Erythroblast (primary cell): ENCODE measurements around the gene HINFP.

ENCODE experiments used
- DNase-seq, 2 experiments: peaks; one replicate each; lab custom pipeline; 2025; lab: John Stamatoyannopoulos, UW
- GATA1 ChIP-seq: IDR thresholded peaks from 2 replicates; pipeline ENCODE4 v1.6.1; 2011; ENCODE audit warnings: low read depth, mild to moderate bottlenecking, control low read depth, low read length, moderate library complexity
- POLR2A ChIP-seq: IDR thresholded peaks from 2 replicates; pipeline ENCODE4 v1.6.1; 2011; ENCODE audit warnings: mild to moderate bottlenecking, low read length

Gene HINFP, protein sequence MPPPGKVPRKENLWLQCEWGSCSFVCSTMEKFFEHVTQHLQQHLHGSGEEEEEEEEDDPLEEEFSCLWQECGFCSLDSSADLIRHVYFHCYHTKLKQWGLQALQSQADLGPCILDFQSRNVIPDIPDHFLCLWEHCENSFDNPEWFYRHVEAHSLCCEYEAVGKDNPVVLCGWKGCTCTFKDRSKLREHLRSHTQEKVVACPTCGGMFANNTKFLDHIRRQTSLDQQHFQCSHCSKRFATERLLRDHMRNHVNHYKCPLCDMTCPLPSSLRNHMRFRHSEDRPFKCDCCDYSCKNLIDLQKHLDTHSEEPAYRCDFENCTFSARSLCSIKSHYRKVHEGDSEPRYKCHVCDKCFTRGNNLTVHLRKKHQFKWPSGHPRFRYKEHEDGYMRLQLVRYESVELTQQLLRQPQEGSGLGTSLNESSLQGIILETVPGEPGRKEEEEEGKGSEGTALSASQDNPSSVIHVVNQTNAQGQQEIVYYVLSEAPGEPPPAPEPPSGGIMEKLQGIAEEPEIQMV

DNA sequence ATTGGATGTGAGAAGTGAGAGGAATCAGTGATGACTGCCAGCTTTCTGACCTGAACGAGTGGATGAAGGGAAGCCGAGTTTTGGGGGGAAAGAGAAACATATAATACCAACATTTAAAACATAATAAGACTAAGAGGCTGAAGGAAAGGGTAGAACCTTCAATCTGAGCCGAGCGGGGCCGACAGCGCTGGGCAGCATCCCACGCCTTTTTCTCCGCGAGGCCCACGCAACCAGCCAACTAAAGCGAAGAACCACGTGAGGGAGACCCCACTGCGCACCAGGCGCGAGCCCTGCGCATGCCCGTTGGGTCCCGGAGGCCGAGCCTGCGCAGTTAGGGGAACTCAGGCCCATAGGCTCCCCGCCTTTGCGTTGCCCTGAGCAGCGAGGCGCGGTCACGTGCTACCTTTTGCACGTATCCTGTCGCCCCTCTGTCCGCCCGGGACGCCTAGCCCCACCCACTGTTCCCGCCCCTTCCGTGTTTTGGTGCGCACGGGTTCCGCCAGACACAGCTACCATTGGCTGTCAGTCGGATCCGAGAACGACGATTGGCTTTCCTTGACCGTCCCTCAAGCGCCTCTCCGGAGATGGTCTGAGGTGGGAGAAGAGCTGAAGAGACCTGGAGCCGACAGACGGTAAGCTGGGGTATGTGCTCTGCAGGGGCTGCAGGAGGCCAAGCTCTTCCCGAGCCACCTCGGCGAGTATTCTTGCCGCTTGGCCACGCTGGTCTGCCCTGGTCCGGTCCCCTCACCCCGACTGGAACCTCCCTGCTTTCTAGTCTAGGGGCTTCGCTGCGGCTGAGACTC lies at the start of gene HINFP:
Gene HINFP (plus strand): TSS at position 573 of the 803 bp plus-strand sequence. CDS start 5,365 bp downstream, outside the sequence.
- peak; percentile 99 for DNase-seq

GRCh38 chr11:119077839-119078238 lies 43.5 kb upstream of the HINFP start:
- DNase-seq: no peak
- TF ChIP-seq GATA1: no peak
- TF ChIP-seq POLR2A: no peak

More for the DNA sequence above, at the start of gene HINFP:
- TF ChIP-seq GATA1 (no peak), POLR2A (peak; percentile 85)

DNA sequence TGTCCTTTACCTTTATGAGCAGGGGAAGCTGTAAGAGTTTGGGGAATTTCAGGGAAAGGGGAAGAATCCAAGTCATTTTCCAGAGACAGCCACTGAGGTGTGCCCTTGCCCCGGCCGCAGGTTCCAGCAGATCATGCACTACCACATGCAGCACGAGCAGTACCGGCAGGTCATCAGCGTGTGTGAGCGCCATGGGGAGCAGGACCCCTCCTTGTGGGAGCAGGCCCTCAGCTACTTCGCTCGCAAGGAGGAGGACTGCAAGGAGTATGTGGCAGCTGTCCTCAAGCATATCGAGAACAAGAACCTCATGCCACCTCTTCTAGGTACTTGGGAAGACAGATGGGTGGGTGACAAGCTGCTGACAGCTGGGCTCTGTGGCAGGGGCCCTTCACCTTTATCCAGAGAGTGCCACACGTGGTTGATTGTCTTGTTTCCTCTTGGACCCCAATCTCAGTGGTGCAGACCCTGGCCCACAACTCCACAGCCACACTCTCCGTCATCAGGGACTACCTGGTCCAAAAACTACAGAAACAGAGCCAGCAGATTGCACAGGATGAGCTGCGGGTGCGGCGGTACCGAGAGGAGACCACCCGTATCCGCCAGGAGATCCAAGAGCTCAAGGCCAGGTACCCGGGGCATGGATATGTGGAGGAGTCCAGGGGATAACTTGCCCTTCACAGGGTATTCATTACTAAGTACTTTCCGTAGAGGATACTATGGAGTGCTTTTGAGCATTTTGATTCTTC lies 42.5 kb upstream of the HINFP start:
- DNase-seq: no peak
- TF ChIP-seq GATA1 (no peak), POLR2A (no peak)

GRCh38 chr11:119081682-119082260 lies 39.6 kb upstream of the HINFP start:
- TF ChIP-seq POLR2A (no peak), GATA1 (no peak)

DNA sequence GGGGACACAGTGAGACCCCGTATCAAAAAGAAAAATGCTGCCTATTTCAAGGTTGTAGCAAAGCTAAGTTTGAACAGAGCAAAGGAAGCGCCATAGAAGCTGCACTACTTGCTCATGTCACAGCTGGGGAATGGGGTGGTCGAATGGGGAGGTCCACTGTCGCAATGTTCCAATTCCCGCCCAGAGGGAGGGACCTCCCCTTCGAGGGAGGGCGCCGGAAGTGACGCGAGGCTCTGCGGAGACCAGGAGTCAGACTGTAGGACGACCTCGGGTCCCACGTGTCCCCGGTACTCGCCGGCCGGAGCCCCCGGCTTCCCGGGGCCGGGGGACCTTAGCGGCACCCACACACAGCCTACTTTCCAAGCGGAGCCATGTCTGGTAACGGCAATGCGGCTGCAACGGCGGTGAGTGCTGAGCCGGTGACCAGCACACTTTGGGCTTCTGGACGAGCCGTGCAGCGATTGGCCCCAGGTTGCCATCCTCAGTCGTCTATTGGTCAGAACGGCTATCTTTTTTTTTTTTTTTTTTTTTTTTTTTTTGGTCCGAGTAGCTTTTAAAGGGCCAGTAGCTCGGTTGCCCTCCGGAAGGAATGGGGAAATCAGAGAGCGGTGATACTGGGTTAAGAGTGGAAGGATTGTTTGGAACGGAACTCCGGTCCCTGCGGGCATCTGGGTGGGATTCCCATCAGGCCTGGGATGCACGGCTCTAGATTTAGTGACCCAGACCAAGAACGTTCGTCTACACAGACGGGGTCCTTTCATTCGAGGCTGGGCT lies 36.5 kb upstream of the HINFP start, which contains the start of gene HMBS:
Gene HMBS (plus strand): TSS at position 219 of the 774 bp plus-strand sequence. CDS start 153 bp downstream, at position 372.
- peak; percentile 87 for TF ChIP-seq POLR2A
- TF ChIP-seq GATA1: no peak
- DNase-seq: peak; percentile 97

More at GRCh38 chr11:119081682-119082260, 39.6 kb upstream of the HINFP start:
- no peak for DNase-seq

- peak; percentile 93 to 96 for DNase-seq
- TF ChIP-seq GATA1: peak; percentile 90
- TF ChIP-seq POLR2A: peak; percentile 42
Measured at GRCh38 chr11:119085437-119085847, 35.9 kb upstream of the HINFP start.

DNA sequence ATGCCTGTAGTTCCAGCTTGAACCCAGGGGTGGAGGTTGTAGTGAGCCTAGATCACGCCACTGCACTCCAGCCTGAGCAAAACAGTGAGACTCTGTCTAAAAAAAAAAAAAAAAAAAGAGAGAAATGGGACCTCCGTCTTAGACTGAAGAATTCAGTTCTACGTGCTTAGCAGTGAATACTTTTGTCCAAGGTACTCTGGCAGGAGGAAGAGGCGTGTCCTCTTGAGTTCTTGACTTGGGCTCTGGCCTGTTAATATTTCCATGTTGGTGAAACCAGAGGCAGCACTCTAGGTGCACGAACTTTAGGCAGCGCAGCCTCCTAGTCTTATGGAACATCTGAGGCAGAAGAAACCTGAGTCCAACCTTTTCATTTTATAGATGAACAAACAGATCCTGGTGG lies 34.3 kb upstream of the HINFP start:
- peak in 1 of 2 experiments; percentile 76 for DNase-seq
- TF ChIP-seq GATA1 (no peak), POLR2A (no peak)

GRCh38 chr11:119087747-119088241 lies 33.6 kb upstream of the HINFP start:
- TF ChIP-seq POLR2A: peak; percentile 100
- TF ChIP-seq GATA1: peak; percentile 94

DNA sequence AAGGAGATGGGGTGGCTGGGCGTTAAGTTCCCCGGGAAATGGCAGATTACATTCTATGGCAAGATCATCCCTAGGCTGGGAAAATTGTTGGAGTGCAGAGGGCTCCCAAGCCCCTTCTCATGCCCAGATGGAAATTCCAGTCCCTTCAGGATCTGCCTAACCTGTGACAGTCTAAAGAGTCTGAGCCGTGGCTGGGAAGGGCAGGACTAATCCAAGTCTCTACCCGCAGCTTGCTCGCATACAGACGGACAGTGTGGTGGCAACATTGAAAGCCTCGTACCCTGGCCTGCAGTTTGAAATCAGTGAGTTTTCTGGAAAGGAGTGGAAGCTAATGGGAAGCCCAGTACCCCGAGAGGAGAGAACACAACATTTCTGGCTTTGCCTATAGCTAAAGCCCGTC lies 33.0 kb upstream of the HINFP start:
- DNase-seq: peak in 1 of 2 experiments; percentile 66
- TF ChIP-seq GATA1 (no peak), POLR2A (no peak)

More at GRCh38 chr11:119087747-119088241, 33.6 kb upstream of the HINFP start:
- DNase-seq: peak; percentile 98 to 100

DNA sequence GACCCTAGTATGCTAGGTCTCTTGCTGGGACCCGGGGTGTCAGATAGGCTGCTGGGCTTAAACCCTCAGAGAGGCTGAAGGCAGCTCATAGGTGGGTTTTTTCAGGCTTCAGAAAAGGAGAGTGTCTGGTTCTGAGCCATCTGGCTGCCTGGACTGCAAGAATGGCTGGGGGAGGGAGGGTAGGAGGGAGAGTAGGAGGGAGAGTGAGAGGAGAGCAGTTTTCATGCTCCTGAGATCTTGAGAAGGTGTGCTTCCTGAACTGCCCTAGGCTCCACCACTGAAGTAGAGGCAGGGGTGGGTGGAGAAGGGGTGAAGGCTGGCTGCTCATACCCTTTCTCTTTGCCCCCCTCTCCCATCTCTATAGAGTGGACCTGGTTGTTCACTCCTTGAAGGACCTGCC lies 32.1 kb upstream of the HINFP start:
- no peak for TF ChIP-seq GATA1
- DNase-seq: peak in 1 of 2 experiments; percentile 65

- peak in 1 of 2 experiments; percentile 58 for DNase-seq
- TF ChIP-seq GATA1: no peak
- no peak for TF ChIP-seq POLR2A
Measured at GRCh38 chr11:119091178-119091577, 30.2 kb upstream of the HINFP start.
